TTC549 (cell line): ENCODE measurements around the gene OR2S2.
"Not testable (repeated sequence)": the region's sequence is repeated elsewhere in the genome, so short reads cannot be mapped to it uniquely, and the experiment has no call there.

Experiments used
- FAIRE-seq: peaks from 2 replicates; lab custom pipeline; 2012; peaks lifted over from hg19 to GRCh38; lab: Jason Lieb, UNC

Gene OR2S2, protein sequence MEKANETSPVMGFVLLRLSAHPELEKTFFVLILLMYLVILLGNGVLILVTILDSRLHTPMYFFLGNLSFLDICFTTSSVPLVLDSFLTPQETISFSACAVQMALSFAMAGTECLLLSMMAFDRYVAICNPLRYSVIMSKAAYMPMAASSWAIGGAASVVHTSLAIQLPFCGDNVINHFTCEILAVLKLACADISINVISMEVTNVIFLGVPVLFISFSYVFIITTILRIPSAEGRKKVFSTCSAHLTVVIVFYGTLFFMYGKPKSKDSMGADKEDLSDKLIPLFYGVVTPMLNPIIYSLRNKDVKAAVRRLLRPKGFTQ

DNA sequence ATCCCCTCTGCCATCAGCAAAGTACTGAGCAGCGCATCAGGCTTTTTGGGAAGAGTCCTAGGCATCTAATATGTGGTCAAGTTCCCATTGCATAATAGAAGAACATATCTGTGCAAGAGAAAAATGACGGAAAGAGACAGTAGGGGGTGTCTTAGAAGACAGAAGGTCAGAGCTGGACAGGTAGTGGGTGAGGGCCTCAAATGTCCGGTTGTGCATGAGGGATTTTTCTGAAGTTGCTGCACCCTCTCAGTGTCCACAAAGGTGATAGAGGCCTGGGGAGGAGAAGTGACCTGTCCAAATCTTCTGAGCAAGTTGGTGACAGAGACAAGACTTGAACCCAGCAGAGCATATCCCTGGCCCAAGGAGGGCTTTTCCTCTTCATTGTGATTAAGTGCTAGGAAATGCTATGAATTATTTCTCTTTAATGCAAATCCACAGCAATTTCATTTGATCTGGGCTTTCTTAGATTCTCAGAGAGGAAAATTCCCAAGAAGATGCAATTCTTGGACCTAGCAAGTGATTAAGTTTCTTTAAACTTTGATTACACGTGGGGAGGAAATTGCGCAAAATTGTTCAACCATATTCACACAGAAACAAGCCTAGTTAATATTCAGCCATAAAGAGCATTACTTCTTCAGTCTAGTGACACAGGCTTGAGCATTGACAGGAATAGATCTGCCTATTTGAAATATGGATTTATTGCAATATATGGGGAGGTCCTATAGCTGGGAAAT lies at the start of gene OR2S2:
Gene OR2S2, minus strand, starts transcription at position 51 of the 734 bp plus-strand sequence. CDS start 56 bp downstream, outside the sequence.
- no peak for FAIRE-seq

DNA sequence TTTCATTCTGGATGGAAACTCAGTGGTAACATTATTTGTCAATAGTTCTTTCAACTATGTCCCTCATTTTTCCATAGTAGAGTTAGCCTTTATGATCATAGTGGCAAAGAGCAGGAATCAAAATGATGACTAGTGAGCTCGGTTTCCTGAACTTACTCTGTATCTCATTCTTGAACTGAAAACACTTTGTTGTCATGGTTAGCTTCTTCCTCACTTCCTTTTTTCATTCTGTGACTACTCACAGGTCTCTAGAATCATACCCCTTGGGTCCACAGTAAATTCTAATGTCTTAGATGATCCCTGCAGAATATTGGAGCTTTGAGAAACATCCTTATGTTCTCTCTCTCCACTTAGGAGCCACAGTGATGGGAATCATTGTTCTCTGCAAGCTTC lies 49.4 kb upstream of the OR2S2 start:
- no peak for FAIRE-seq

GRCh38 chr9:36006549-36007315 lies 48.8 kb upstream of the OR2S2 start:
- no peak for FAIRE-seq

- no peak for FAIRE-seq
These were observed 47.9 kb upstream of the OR2S2 start for GRCh38 chr9:36005891-36006290.

DNA sequence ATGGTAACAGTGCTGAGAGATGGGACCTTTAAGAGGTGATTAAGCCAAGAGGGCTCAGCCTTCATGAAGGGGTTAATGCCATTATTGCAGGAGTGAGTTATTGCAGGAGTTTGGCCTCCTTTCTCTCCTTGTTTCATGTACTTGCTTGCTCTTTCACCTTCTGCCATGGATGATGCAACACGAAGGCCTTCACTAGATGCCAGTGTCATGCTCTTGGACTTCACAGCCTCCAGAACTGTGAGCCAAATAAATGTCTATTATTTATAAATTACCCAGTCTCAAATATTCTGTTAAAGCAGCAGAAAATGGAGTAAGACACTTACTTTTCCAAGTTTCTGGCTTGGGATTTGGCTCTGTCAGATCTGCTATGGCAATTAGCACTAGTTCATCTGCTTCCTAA lies 40.4 kb upstream of the OR2S2 start:
- FAIRE-seq, result no peak

DNA sequence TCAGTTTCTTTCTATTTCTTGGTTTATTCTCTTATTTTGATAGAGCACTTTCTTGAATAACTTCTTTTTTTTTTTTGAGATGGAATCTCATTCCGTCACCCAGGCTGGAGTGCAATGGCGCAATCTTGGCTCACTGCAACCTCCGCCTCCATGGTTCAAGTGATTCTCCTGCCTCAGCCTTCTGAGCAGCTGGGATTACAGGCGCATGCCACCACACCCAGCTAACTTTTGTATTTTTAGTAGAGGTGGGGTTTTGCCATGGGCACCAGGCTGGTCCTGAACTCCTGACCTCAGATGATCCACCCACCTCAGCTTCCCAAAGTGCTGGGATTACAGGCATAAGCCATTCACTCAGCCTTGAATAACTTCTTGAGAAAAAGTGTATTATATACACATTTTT lies 39.1 kb upstream of the OR2S2 start:
- not testable (repeated sequence) for FAIRE-seq

GRCh38 chr9:35996358-35996970 lies 38.5 kb upstream of the OR2S2 start:
- no peak for FAIRE-seq

DNA sequence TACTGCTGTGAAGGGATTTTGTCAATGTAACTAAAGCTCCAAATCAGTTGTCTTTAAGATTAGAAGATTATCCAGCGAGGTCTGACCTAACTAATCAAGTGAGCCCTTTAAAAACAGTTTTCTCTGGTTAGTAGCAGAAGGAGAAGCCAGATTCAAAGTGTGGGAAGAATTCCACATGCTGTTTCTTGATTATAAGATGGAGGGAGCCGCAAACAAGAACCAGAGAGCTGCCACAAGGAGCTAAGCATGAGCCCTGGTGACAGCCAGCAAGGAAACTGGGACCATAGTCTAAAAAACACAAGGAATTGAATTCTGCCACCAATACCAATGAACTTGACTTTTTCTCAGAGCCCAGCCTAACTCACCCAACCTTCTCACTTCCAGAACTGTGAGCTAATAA lies 37.0 kb upstream of the OR2S2 start:
- no peak for FAIRE-seq

DNA sequence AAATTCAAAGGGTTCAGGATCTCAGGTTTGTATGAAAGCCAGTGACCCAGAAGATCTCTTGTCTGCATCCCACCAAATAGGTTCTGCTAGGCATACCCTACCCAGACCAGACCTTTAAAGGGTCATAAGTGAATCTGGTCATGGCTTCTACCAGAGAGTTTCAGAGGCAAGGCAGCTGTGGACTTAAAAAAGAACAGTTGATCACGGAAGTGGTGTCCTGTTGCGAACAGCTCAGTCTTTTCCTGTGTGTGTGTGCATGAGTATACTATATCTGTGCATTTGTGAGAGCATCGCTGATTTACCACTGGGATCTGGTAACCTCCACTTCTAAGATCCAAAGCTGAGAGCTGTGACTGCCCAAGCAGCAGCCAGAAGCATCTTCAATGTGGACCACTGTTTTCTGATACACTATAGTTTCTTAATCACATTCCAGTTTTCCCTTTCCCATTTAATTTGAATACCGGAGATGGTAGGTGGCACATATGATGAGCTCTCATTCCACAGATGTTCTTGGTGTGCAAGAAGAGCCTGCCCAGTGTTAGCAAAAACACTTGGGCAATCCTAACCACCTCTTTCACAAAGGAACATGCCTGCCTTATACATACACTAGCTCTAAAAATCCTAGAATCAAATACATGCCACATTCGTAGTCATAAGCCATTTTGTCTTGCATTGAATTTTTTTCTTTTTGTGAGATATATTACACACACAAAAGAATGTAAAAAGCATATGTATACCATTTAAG lies 36.2 kb upstream of the OR2S2 start:
- FAIRE-seq, result no peak

GRCh38 chr9:35993136-35993535 lies 35.2 kb upstream of the OR2S2 start:
- FAIRE-seq, result not testable (repeated sequence)

GRCh38 chr9:35990155-35990554 lies 32.2 kb upstream of the OR2S2 start:
- no peak for FAIRE-seq

DNA sequence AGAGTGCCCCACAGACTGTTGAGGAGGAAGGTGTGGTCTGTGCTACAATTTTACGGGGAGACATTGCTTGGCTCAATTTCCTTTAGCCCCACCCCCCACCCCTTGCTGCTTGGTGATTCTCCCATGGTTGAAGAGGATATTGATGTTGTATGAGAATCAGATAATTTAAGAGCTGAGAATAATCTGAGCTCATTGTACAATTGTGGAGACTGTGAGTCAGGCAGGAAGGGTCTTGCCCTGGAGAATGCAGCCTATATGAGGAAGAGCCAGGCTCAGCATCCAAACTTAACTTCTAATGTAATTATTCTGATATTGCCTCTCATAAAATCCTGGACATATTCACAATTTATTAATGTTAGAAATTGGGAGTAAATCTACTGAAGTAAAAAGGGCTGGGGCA lies 26.1 kb upstream of the OR2S2 start:
- no peak for FAIRE-seq

DNA sequence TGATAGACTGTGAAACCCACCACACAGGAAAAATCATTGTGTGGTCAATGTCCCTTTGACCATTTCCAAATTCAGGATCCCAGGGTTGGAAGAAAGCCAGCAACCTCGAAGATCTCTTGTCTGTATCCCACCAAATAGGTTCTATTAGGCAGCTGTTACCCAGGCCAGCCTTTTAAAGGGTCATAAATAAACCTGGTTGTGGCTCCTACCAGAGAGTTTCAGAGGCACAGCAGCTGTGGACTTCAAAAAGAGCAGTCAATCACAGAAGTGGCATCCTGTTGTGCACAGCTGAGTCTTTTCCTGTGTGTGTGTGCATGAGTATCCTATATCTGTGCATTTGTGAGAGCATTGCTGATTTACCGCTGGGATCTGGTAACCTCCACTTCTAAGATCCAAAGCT lies 23.7 kb upstream of the OR2S2 start:
- no peak for FAIRE-seq

- FAIRE-seq, result no peak
These were observed 22.5 kb upstream of the OR2S2 start for GRCh38 chr9:35980289-35981011.

GRCh38 chr9:35978792-35979191 lies 20.8 kb upstream of the OR2S2 start:
- no peak for FAIRE-seq

DNA sequence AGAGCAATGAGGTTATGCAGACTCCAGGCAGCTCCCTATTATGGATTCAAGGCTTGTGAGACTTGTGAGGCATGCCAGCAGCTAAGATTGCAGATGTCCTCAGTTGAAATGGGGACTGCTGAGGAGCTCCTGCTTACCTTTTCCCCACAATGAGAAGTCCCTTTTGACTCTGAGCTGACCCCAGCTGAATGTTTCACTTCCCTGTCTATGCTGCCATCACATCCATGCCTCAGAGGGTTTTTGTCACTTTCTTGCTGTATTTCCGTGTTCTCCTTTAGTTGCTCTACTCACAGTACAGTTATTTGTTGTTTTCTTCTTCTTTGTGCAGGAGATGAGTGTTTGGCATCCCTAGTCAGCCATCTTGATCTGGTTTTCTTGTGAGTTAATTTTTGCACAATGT lies 18.8 kb upstream of the OR2S2 start:
- no peak for FAIRE-seq

DNA sequence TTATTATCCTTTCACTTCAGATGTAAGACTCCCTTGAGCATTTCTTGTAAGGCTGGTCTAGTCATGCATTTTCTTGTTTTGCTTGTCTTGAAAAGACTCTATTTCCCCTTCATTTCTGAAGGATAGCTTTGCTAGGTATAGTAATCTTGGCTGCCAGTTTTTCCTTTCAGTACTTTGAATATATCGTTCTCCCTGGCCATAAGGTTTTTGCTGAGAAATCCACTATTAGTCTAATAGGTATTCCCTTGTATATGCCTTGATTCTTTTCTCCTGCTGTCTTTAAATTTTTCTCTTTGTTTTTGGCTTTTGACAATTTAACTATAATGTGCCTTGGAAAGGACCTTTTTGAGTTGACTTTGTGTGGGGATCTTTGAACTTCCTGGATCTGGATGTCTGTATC lies 16.8 kb upstream of the OR2S2 start:
- FAIRE-seq, result no peak

- no peak for FAIRE-seq
These were observed 14.1 kb upstream of the OR2S2 start for GRCh38 chr9:35972093-35972492.

DNA sequence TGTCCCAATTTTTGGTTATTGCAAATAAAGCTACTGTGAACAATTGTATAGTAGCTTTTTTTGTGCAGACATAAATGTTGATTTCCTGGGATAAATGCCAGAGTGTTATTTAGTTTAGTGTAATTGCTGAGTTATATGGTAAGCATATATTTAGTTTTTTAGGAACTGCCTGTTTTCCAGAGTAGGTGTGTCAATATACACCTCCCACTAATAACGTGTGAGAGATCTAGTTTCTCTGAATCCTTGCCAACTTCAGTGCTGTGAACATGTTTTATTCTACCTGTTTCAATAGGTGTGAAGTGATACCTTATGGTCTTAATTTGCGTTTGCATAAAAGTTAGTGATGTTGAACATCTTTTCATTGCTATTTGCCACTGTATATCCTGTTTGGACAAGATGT lies 9.1 kb upstream of the OR2S2 start:
- no peak for FAIRE-seq

DNA sequence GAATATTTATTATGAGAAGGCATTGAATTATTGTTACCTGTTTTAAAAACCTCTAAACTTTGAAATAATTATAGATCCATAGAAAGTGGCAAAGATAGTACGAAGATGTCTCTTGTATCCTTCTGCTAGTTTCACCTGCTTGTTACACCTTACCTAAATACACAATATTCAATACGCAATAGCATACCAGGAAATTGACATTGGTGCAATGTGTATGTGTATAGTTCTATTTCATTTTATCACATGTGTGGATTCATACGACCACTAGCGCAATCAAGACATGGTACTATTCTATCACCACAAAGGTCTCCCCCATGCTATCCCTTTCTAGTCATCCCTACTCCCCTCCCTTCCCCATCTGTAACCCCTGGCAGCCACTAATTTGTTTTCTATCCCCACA lies 8.5 kb upstream of the OR2S2 start:
- FAIRE-seq, result no peak

GRCh38 chr9:35965011-35965410 lies 7.1 kb upstream of the OR2S2 start:
- no peak for FAIRE-seq
